ENCODE results near the gene KCND2. TPM values are rescaled to one million over a fixed set of nuclear protein-coding genes. Genes with fewer than 3 reads are reported as not detected.
A peak's percentile ranks its signal among the peaks of the same experiment; 100 is the strongest.

KCND2 gene
- total RNA-seq, 1 experiment from 2014 or later = not detected

DNA sequence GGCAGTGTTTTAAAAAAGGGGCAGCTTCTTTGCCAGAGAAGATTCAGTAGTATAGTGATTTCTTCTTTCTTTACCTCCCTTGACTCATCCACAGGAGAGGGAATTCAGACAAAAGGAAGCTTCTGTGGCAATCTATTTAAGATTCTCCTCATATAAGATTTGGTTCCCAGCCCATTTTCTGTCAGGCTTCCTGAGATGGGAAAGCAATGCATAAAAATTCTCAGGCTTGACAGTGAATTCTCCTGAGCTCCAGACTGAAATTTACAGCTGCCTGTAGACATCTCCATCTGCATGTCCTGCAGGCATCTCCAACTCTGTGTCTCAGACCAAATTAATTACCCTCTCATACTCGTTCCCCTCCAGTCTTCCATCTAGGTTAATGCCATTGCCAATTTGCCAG is 512.1 kb downstream of the KCND2 start:
- BruUV-seq (replicated peaks) = no TSS peak
- Histone ChIP-seq H3K27me3 (replicated peaks; ENCODE audit: control insufficient read depth, insufficient read depth, low read length) (no peaks in the 10 kb centered on the region), H3K9me3 (no peaks in the 10 kb centered on the region), H3K36me3 (ENCODE audit: control insufficient read depth, insufficient read depth, low read length) (no peaks in the 10 kb centered on the region), H3K4me3 (ENCODE audit: low read depth, low read length) (no peak overlapping the region), H3K4me1 (no peaks in the 10 kb centered on the region)
- intact Hi-C loops (cut with micrococcal nuclease; ENCODE audit: unreplicated experiment) = no loop called here
- H3K9me3 Mint-ChIP-seq (ENCODE audit: unreplicated experiment) = no peaks in the 10 kb centered on the region
- no peak overlapping the region for H3K27ac Mint-ChIP-seq (ENCODE audit: unreplicated experiment)
- H3K27me3 Mint-ChIP-seq (ENCODE audit: insufficient read depth, unreplicated experiment) = peaks cover 4% of the 10 kb centered on the region
- TF ChIP-seq, protein P1, sequence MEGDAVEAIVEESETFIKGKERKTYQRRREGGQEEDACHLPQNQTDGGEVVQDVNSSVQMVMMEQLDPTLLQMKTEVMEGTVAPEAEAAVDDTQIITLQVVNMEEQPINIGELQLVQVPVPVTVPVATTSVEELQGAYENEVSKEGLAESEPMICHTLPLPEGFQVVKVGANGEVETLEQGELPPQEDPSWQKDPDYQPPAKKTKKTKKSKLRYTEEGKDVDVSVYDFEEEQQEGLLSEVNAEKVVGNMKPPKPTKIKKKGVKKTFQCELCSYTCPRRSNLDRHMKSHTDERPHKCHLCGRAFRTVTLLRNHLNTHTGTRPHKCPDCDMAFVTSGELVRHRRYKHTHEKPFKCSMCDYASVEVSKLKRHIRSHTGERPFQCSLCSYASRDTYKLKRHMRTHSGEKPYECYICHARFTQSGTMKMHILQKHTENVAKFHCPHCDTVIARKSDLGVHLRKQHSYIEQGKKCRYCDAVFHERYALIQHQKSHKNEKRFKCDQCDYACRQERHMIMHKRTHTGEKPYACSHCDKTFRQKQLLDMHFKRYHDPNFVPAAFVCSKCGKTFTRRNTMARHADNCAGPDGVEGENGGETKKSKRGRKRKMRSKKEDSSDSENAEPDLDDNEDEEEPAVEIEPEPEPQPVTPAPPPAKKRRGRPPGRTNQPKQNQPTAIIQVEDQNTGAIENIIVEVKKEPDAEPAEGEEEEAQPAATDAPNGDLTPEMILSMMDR (IDR thresholded peaks at IDR 0.05; ENCODE audit: insufficient read depth in 1 of 2, low read depth in 1 of 2, low read length in 1 of 2, severe bottlenecking in 1 of 2, unreplicated experiment in 1 of 2) = no peak
- ChIA-PET CTCF (no interaction called here), POLR2A (no interaction called here)
- DNase-seq = no peak
- no peak overlapping the region for H3K4me3 Mint-ChIP-seq (ENCODE audit: unreplicated experiment)
- no peaks in the 10 kb centered on the region for H3K36me3 Mint-ChIP-seq (ENCODE audit: insufficient read depth, unreplicated experiment)
- no peaks in the 10 kb centered on the region for H3K4me1 Mint-ChIP-seq (ENCODE audit: low read depth, unreplicated experiment)

DNA sequence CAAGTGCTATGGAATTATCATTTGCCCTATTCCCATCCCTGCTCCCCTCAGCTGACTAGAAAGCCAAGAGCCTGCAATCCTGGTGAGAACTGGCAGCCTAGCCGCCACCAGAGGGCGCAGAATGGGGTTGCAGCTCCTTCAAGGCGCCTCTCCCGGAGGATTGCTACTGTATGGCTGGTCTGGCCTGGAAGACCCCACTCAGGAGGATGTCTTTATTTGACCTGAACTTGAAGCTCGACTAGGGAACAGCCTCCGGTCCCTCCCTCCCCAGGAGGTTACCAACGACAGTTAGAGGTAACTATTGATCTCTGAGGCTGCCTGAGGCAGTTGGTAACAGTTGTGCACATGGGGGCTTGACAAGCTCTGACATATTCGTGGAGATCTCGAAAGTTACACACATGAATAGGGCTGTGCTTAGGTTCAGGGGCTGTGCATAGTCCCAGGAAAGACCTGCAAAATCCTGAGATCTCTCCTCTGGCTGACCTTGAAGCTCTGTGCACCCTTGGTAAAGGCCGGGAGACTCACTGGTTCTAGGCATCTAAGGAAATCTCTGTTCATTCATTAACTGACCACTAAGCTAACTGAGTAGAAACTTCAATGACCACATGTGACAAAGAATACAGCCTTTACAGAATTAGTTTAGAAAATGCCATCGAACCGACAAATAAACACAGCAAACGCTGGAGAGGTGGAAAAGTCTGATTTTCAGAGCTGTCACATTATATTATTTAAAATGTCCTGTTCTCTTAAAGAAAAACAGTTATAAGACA is 519.3 kb downstream of the KCND2 start:
- TF ChIP-seq, protein P1 (IDR thresholded peaks at IDR 0.05; ENCODE audit: insufficient read depth in 1 of 2, low read depth in 1 of 2, low read length in 1 of 2, severe bottlenecking in 1 of 2, unreplicated experiment in 1 of 2) = peak; percentile 89 to 96
- Mint-ChIP-seq H3K36me3 (ENCODE audit: insufficient read depth, unreplicated experiment) (peaks cover 4% of the 10 kb centered on the region), H3K4me3 (ENCODE audit: unreplicated experiment) (no peak overlapping the region), H3K27me3 (ENCODE audit: insufficient read depth, unreplicated experiment) (peaks cover 4% of the 10 kb centered on the region), H3K27ac (ENCODE audit: unreplicated experiment) (no peak overlapping the region), H3K9me3 (ENCODE audit: unreplicated experiment) (peaks cover under 1% of the 10 kb centered on the region), H3K4me1 (ENCODE audit: low read depth, unreplicated experiment) (no peaks in the 10 kb centered on the region)
- no TSS peak for BruUV-seq (replicated peaks)
- no peaks in the 10 kb centered on the region for H3K36me3 ChIP-seq (ENCODE audit: control insufficient read depth, insufficient read depth, low read length)
- ChIA-PET POLR2A (interaction anchor here (0.5 kb wide), 1 partner anchor 158 kb away, joined by 8 read pairs; the partner anchor contains the start of gene ING3), CTCF (interaction anchor here (0.7 to 1.3 kb wide), 3 partner anchors 53 to 316 kb away, joined by 4 to 14 read pairs (median 7); partner anchors contain the start of gene TSPAN12)
- no peaks in the 10 kb centered on the region for H3K4me1 ChIP-seq
- no peaks in the 10 kb centered on the region for H3K9me3 ChIP-seq
- intact Hi-C loops (cut with micrococcal nuclease; ENCODE audit: unreplicated experiment) = loop anchor here (1.0 to 2.0 kb wide), 4 partner anchors 14 to 316 kb away; no protein-coding TSS in a partner anchor
- DNase-seq = peak; percentile 77 to 79
- no peaks in the 10 kb centered on the region for H3K27me3 ChIP-seq (replicated peaks; ENCODE audit: control insufficient read depth, insufficient read depth, low read length)
- H3K4me3 ChIP-seq (ENCODE audit: low read depth, low read length) = no peak overlapping the region

DNA sequence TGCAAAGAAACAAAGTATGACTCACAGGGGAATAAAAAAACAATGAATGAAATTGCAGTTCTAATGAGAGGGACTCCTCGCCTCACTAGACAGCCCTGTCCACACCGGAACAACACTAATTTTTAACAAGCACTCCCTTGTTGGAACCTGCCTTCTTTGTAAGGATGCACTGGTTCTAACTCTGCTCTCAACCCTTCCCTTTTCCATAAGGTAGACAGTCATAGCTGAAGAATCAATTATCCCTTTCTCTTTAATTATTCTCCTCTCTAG is 519.8 kb downstream of the KCND2 start:
- no peaks in the 10 kb centered on the region for H3K36me3 ChIP-seq (ENCODE audit: control insufficient read depth, insufficient read depth, low read length)
- no peaks in the 10 kb centered on the region for H3K4me1 ChIP-seq
- no peaks in the 10 kb centered on the region for H3K9me3 ChIP-seq
- H3K4me3 ChIP-seq (ENCODE audit: low read depth, low read length) = no peak overlapping the region
- TF ChIP-seq, protein P1 (IDR thresholded peaks at IDR 0.05; ENCODE audit: insufficient read depth in 1 of 2, low read depth in 1 of 2, low read length in 1 of 2, severe bottlenecking in 1 of 2, unreplicated experiment in 1 of 2) = no peak
- no peaks in the 10 kb centered on the region for H3K27me3 ChIP-seq (replicated peaks; ENCODE audit: control insufficient read depth, insufficient read depth, low read length)
- H3K4me1 Mint-ChIP-seq (ENCODE audit: low read depth, unreplicated experiment) = no peaks in the 10 kb centered on the region
- no TSS peak for BruUV-seq (replicated peaks)
- peaks cover 8% of the 10 kb centered on the region for H3K36me3 Mint-ChIP-seq (ENCODE audit: insufficient read depth, unreplicated experiment)
- H3K27me3 Mint-ChIP-seq (ENCODE audit: insufficient read depth, unreplicated experiment) = peaks cover 4% of the 10 kb centered on the region
- no peak overlapping the region for H3K27ac Mint-ChIP-seq (ENCODE audit: unreplicated experiment)
- no peak for DNase-seq
- H3K9me3 Mint-ChIP-seq (ENCODE audit: unreplicated experiment) = peaks cover 6% of the 10 kb centered on the region
- intact Hi-C loops (cut with micrococcal nuclease; ENCODE audit: unreplicated experiment) = loop anchor here (1.0 to 2.0 kb wide), 4 partner anchors 14 to 316 kb away; no protein-coding TSS in a partner anchor
- POLR2A ChIA-PET = no interaction called here
- no peak overlapping the region for H3K4me3 Mint-ChIP-seq (ENCODE audit: unreplicated experiment)
- CTCF ChIA-PET = interaction anchor here (1.3 kb wide), 1 partner anchor 65 kb away, joined by 7 read pairs; the partner anchor contains the start of gene TSPAN12
